ENCODE results near the gene GPR139.

GPR139 gene

GRCh38 chr16:20074099-20074991, 655 bp upstream of the GPR139 start:
- TF ChIP-seq PRDM10 (tag by site-specific recombination; IDR thresholded peaks at IDR 0.05) (no peak), ZNF280D (tag by site-specific recombination; IDR thresholded peaks at IDR 0.05) (no peak), ZNF560 (tag by site-specific recombination; IDR thresholded peaks at IDR 0.05; ENCODE audit: borderline replicate concordance) (no peak), SP7 (tag by site-specific recombination; IDR thresholded peaks at IDR 0.05) (no peak), ZSCAN18 (tag by site-specific recombination; IDR thresholded peaks at IDR 0.05) (no peak), ZBTB21 (tag by site-specific recombination; IDR thresholded peaks at IDR 0.05) (no peak), RBAK (tag by site-specific recombination; IDR thresholded peaks at IDR 0.05) (no peak), AEBP2 (tag by site-specific recombination; IDR thresholded peaks at IDR 0.05; ENCODE audit: borderline replicate concordance) (no peak), ZNF341 (tag by site-specific recombination; IDR thresholded peaks at IDR 0.05; ENCODE audit: low read depth) (no peak)
- H3K36me3 ChIP-seq (ENCODE audit: control insufficient read depth in 2 of 2, insufficient read depth in 1 of 2, low read length in 2 of 2) = no peaks in the 10 kb centered on the region
- no peak overlapping the region for H3K4me3 ChIP-seq (ENCODE audit: low read depth, low read length)
- no peaks in the 10 kb centered on the region for H3K9me3 ChIP-seq (ENCODE audit: control insufficient read depth, insufficient read depth, low read depth, low read length)
- POLR2A ChIA-PET = no interaction called here
- CTCF ChIA-PET = no interaction called here
- no peak overlapping the region for H3K27ac ChIP-seq (ENCODE audit: extremely low read depth, low read depth, low read length)
- H3K4me1 ChIP-seq (ENCODE audit: control insufficient read depth, insufficient read depth, low read length) = no peaks in the 10 kb centered on the region; the same call in 1 of the 2 replicates

- Histone ChIP-seq H3K36me3 (ENCODE audit: control insufficient read depth in 2 of 2, insufficient read depth in 1 of 2, low read length in 2 of 2) (no peaks in the 10 kb centered on the region), H3K9me3 (ENCODE audit: control insufficient read depth, insufficient read depth, low read depth, low read length) (no peaks in the 10 kb centered on the region), H3K4me3 (ENCODE audit: low read depth, low read length) (no peak overlapping the region), H3K4me1 (ENCODE audit: control insufficient read depth, insufficient read depth, low read length) (no peaks in the 10 kb centered on the region; the same call in 1 of the 2 replicates), H3K27ac (ENCODE audit: extremely low read depth, low read depth, low read length) (no peak overlapping the region)
- TF ChIP-seq ZNF571 (tag by site-specific recombination; IDR thresholded peaks at IDR 0.05) = no peak
- POLR2A ChIA-PET = no interaction called here
- CTCF ChIA-PET = interaction anchor here (2.0 kb wide), 1 partner anchor 165 kb away, joined by 7 read pairs; no protein-coding TSS in a partner anchor
Measured at GRCh38 chr16:20072874-20073202, 852 bp downstream of the GPR139 start.
